Hepatocyte (in vitro differentiated cells): Measurements from ENCODE around the gene RNF121.

Experiments used
- EZH2 ChIP-seq: fragments of 200-600 bp; sonication (generic); IDR thresholded peaks from 2 replicates; pipeline ENCODE4 v1.6.1; 2016; ENCODE audit warnings: antibody characterized with exemption, mild to moderate bottlenecking, borderline replicate concordance
- EZH2phosphoT487 ChIP-seq: fragments of 200-600 bp; sonication (generic); IDR thresholded peaks from one replicate; pipeline ENCODE4 v1.6.1; 2018; ENCODE audit warnings: antibody characterized with exemption, mild to moderate bottlenecking, low read depth, moderate library complexity; ENCODE audit not compliant: unreplicated experiment, severe bottlenecking
- TF ChIP-seq, protein P1 (sequence below): fragments of 200-600 bp; sonication (generic); IDR thresholded peaks from 2 replicates; pipeline ENCODE4 v1.5.1; 2016; ENCODE audit warnings: antibody characterized with exemption, mild to moderate bottlenecking; ENCODE audit not compliant: poor library complexity

DNA sequence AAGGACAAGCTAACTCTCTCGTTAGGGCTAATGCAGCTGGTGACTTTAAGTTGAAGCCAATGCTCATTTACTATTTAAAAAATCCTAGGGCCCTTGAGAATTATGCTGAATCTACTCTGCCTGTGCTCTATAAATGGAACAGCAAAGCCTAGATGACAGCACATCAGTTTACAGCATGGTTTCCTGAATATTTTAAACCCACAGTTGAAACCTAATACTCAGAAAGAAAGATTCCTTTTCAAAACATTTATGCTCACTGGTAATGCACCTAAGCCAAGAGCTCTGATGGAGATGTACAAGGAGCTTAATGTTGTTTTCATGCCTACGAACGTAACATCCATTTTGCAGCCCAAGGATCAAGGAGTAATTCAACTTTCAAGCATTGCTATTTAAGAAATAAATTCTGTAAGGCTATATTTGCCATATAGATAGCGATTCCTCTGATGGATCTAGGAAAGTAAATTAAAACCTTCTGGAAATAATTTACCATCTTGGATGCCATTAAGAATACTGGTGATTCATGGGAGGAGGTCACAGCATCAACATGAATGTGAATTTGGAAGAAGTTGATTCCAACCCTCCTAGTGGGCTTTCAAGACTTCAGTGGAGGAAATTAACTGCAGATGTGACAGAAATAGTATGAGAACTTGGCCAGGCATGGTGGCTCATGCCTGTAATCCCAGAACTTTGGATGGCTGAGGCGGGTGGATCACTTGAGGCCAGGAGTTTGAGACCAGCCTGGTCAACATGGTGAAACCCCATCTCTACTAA lies 14.9 kb upstream of the RNF121 start:
- TF ChIP-seq EZH2 (no peak), EZH2phosphoT487 (no peak)
- TF ChIP-seq, protein P1, sequence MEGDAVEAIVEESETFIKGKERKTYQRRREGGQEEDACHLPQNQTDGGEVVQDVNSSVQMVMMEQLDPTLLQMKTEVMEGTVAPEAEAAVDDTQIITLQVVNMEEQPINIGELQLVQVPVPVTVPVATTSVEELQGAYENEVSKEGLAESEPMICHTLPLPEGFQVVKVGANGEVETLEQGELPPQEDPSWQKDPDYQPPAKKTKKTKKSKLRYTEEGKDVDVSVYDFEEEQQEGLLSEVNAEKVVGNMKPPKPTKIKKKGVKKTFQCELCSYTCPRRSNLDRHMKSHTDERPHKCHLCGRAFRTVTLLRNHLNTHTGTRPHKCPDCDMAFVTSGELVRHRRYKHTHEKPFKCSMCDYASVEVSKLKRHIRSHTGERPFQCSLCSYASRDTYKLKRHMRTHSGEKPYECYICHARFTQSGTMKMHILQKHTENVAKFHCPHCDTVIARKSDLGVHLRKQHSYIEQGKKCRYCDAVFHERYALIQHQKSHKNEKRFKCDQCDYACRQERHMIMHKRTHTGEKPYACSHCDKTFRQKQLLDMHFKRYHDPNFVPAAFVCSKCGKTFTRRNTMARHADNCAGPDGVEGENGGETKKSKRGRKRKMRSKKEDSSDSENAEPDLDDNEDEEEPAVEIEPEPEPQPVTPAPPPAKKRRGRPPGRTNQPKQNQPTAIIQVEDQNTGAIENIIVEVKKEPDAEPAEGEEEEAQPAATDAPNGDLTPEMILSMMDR: no peak
